ENCODE measurements around the gene PIGW. TPM values are rescaled to one million over a fixed set of nuclear protein-coding genes. Genes with fewer than 3 reads are reported as not detected.
"Not testable (repeated sequence)": the region's sequence is repeated elsewhere in the genome, so short reads cannot be mapped to it uniquely, and the experiment has no call there.

The PIGW gene
- total RNA-seq, 1 experiment from 2014 or later: 12.6 TPM

- DNase-seq (ENCODE audit: extremely low read depth, low read depth): no peak
Measured at GRCh38 chr17:36506831-36507230, 28.0 kb upstream of the PIGW start.

GRCh38 chr17:36507266-36507665 lies 27.5 kb upstream of the PIGW start:
- DNase-seq (ENCODE audit: extremely low read depth, low read depth): no peak

GRCh38 chr17:36508439-36508838 lies 26.3 kb upstream of the PIGW start:
- DNase-seq (ENCODE audit: extremely low read depth, low read depth): not testable (repeated sequence)

DNA sequence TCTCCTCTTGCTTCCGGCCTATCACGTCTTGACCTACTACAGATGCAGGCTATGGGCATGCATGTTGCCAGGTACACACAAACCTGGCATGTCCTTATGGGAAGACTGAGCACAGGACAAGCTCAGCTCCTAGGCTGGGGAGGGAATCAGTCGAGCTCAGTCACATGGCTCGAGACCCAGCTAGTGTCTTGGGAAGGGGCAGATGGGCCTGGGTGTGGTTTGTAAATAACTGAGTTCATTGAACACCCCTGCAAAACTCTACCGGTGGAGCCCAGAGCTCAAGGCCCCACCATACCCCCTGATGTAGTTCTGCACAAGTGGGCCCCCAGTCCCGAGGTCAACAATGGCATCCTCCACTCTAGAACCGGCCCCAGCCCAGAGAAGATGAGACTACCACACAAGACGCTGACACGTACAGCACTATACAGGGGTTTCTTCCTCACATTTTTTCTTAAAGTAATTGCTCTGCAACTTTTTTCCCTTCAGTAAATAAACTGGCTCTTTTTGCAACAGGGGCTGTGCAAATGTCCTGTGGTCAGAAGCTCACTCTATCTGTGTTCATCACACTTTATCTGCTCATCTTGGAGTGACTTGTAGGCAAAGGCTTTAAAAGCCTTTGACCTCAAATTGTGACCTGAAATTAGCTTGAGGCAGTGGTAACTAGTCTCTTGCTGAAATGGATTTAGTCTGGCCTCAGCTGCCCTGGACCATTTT lies 25.4 kb upstream of the PIGW start:
- no peak for DNase-seq (ENCODE audit: extremely low read depth, low read depth)

- DNase-seq (ENCODE audit: extremely low read depth, low read depth): no peak
Measured at GRCh38 chr17:36510636-36511035, 24.2 kb upstream of the PIGW start.

- DNase-seq (ENCODE audit: extremely low read depth, low read depth): no peak
Measured at GRCh38 chr17:36511216-36511615, 23.6 kb upstream of the PIGW start.

- DNase-seq (ENCODE audit: extremely low read depth, low read depth): no peak
Measured at GRCh38 chr17:36512641-36513040, 22.1 kb upstream of the PIGW start.

DNA sequence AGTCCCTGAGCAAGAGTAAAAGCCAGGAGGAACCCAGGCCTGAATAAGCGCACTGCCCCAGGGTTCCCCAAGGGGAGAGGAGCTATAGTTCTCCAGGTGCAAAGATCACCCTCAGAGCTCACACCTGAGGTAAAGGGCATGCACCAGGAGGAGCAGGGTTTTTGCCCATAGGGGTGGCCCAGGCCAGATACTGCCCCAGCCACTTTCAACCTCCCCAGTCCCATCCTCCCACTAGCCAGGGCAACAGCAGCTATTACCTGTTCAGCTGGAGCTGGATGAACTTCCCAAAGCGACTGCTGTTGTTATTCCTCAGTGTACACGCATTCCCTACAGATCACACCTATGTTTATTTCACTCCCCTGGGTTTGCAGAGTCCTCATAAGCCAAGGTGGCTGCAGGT lies 19.9 kb upstream of the PIGW start:
- DNase-seq (ENCODE audit: extremely low read depth, low read depth): no peak

- DNase-seq (ENCODE audit: extremely low read depth, low read depth): no peak
Measured at GRCh38 chr17:36515837-36516236, 18.9 kb upstream of the PIGW start.

GRCh38 chr17:36523113-36523512 lies 11.7 kb upstream of the PIGW start:
- DNase-seq (ENCODE audit: extremely low read depth, low read depth): no peak

GRCh38 chr17:36524428-36524876 lies 10.3 kb upstream of the PIGW start:
- DNase-seq (ENCODE audit: extremely low read depth, low read depth): no peak

DNA sequence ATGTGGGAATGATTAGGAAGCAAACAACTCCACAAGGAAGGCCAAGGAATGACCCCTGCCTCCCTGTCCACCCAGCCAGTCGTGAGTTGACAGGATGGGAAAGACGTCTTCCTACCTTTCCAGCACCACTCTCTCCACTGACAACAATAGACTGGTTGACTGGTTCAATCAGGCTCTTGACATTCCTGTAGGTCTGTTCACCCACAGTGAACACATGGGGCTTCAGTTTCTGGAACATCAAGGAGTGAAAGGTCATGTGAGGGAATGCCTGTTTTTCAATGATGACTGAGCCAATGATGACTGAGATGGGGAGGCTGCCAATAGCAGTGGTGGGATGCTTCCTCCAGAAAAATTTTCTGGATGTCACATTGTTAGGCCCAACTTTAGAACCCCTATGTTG lies 9.7 kb upstream of the PIGW start:
- DNase-seq (ENCODE audit: extremely low read depth, low read depth): no peak

DNA sequence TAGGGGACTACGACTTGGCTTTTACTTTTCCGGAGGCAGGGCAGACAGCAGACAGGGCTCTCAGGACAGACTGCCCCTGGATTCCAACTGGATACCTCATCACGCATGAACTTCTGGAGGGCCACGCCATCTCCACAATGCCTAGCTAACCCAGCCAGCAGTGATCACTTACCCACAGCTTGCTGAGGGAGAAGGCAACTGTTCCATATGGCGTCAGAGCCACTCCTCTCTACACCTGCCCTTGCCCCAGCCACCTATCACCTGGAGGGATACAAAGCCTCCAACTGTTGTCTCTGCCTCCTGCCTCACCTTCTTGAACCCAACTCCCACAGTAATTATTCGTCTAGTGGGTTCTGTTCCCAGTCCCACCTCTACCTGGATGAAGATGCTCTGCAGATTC lies 8.9 kb upstream of the PIGW start:
- DNase-seq (ENCODE audit: extremely low read depth, low read depth): no peak

DNA sequence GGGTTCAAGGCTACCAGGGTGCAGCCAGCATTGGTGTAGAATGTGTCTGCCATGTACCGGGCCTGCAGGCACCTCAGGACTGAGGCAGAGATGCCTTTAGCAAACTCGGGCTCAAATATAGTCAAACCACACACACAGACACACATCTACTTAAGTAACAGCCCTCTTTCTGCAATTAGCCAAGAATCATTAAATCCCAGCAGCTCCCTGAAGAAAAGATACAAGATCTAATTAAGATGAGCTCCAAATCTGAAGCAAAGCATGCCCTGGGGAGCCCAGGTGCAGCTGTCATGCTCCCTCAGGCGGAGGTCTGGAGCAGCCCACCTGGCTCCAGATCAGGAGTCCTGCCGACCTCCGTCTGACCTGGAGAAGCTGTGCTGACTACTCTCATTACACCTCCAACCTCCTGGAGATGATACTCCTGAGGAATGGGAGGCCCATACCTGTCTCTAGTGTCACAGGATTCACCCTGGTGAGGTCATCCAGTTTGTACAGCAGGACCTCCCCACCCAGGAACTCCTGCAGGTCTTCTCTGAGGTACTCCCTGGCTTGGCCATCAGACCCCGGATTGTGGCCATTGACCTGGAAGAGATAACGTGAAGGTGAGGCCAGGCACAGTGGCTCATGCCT lies 7.1 kb upstream of the PIGW start:
- DNase-seq (ENCODE audit: extremely low read depth, low read depth): no peak

GRCh38 chr17:36529121-36529520 lies 5.7 kb upstream of the PIGW start:
- DNase-seq (ENCODE audit: extremely low read depth, low read depth): no peak

GRCh38 chr17:36532435-36532975 lies 2.3 kb upstream of the PIGW start:
- no peak for DNase-seq (ENCODE audit: extremely low read depth, low read depth)

- peak; percentile 48 for DNase-seq (ENCODE audit: extremely low read depth, low read depth)
Measured at GRCh38 chr17:36533935-36534839, 600 bp upstream of the PIGW start.

DNA sequence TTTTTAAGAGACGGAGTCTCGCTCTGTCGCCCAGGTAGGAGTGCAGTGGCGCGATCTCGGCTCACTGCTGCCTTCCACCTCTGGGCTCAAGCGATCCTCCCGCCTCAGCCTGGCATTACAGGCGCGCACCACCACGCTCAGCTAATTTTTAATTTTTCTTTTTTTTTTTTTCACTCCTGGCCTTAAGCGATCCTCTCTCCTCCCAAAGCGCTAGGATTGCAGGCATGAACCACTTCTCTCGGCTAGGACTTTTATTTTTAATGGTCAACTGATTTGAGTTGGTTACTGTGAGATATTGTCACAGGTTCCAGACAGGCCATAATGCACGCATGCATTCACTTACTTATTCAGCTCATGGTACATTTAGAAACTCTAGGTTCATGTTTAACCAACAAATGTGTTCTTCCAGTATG lies 888 bp downstream of the PIGW start:
- DNase-seq (ENCODE audit: extremely low read depth, low read depth): no peak

- DNase-seq (ENCODE audit: extremely low read depth, low read depth): no peak
Measured at GRCh38 chr17:36540696-36541095, 5.9 kb downstream of the PIGW start.

DNA sequence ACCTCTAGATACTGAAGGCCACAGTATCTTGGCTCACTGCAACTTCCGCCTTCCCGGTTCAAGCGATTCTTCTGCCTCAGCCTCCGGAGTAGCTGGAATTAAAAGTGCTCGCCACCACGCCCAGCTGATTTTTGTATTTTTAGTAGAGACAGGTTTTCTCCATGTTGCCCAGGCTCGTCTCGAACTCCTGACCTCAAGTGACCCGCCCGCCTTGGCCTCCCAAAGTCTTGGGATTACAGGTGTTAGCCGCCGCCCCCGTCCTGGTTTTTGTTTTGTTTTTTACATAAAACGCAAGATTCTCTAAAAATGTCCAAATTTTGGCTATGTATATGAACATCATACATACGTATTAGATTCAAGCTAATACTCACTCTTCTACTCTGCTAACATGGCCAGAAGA lies 8.0 kb downstream of the PIGW start:
- no peak for DNase-seq (ENCODE audit: extremely low read depth, low read depth)

DNA sequence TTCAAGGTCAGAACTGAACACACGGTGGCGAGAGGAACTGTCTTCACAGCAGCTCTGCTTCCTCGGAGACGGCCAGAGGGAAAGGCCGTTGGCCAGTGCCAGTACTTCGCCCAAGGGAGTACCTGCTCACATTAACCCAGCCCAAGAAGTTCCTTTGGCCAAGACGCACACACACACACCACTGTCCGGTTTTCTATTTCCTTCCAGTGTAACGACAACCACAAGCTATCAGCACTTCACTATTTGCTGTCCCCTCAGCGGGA lies 9.2 kb downstream of the PIGW start:
- DNase-seq (ENCODE audit: extremely low read depth, low read depth): peak; percentile 27
